ENCODE data around the gene ATP8A1. TPM values are rescaled to one million over a fixed set of nuclear protein-coding genes. Genes with fewer than 3 reads are reported as not detected.

ATP8A1 gene
- total and polyA plus RNA-seq, 2 of the 8 experiments (the other 6 are each of a cell fraction or from before 2014, with no cell fraction given), result 3.7 to 14.9 TPM

GRCh38 chr4:42706086-42706485 lies 49.2 kb upstream of the ATP8A1 start:
- Histone ChIP-seq H2AFZ (ENCODE audit: low read length) (0 out of 2 replicates have a peak overlapping the region, but pooled peaks have one; percentile 66), H2BK5ac (ENCODE audit: low read depth, low read length) (no peak overlapping the region), H3K4me2 (ENCODE audit: insufficient read depth in 1 of 2, low read depth in 2 of 2, low read length in 2 of 2) (no peak overlapping the region), H2BK120ac (replicated peaks; ENCODE audit: low read depth, low read length) (no peak overlapping the region), H3K79me2 (ENCODE audit: control insufficient read depth in 1 of 2, insufficient read depth in 2 of 2, low read length in 2 of 2) (no peaks in the 10 kb centered on the region), H3K23ac (ENCODE audit: insufficient read length) (no peak overlapping the region), H3K9me3 (ENCODE audit: insufficient read depth in 2 of 2, low read depth in 1 of 2, low read length in 1 of 2) (peaks cover 5 to 7% of the 10 kb centered on the region in 2 experiments; a peak in 2 of 4 replicates), H3K4ac (replicated peaks; ENCODE audit: insufficient read length, low read depth, low read length) (no peak overlapping the region), H4K8ac (ENCODE audit: extremely low read depth, insufficient read depth, low read length) (no peak overlapping the region), H3K4me1 (replicated peaks in 1 of 4; ENCODE audit: control insufficient read depth in 3 of 4, insufficient read depth in 4 of 4, low read length in 3 of 4) (peaks cover 0 to 14% (median 4%) of the 10 kb centered on the region in 4 experiments; a peak in 3 of 7 replicates), H2BK12ac (ENCODE audit: low read depth, low read length) (no peak overlapping the region), H4K20me1 (replicated peaks in 1 of 2; ENCODE audit: control insufficient read depth in 1 of 2, insufficient read depth in 2 of 2, low read length in 2 of 2) (no peaks in the 10 kb centered on the region), H3K27ac (ENCODE audit: low read depth, low read length) (no peak overlapping the region), H3K23me2 (ENCODE audit: low read depth, low read length) (no peaks in the 10 kb centered on the region), H3K18ac (ENCODE audit: extremely low read depth, low read length) (no peak overlapping the region), H3K79me1 (ENCODE audit: low read depth, low read length) (no peaks in the 10 kb centered on the region), H4K5ac (ENCODE audit: insufficient read length, low read depth, low read length) (no peak overlapping the region), H2AK5ac (ENCODE audit: low read depth, low read length) (no peak overlapping the region), H2BK15ac (ENCODE audit: low read length) (no peak overlapping the region), H3K56ac (replicated peaks; ENCODE audit: insufficient read length, low read depth, low read length) (no peak overlapping the region), H2BK20ac (ENCODE audit: low read length) (no peak overlapping the region), H3K4me3 (ENCODE audit: extremely low read depth in 1 of 4, insufficient read depth in 2 of 4, low read depth in 3 of 4, low read length in 4 of 4) (no peak overlapping the region), H4K91ac (replicated peaks; ENCODE audit: insufficient read length, low read length) (no peak overlapping the region), H3K27me3 (replicated peaks in 1 of 4; ENCODE audit: control insufficient read depth in 3 of 4, extremely low read depth in 1 of 4, insufficient read depth in 3 of 4, low read length in 3 of 4) (no peaks in the 10 kb centered on the region), H3K14ac (ENCODE audit: insufficient read length) (no peak overlapping the region), H3K36me3 (ENCODE audit: control insufficient read depth in 2 of 4, insufficient read depth in 4 of 4, low read length in 3 of 4) (no peaks in the 10 kb centered on the region), H3K9ac (replicated peaks in 1 of 4; ENCODE audit: extremely low read depth in 1 of 4, low read depth in 3 of 4, low read length in 3 of 4) (no peak overlapping the region)
- DNase-seq (ENCODE audit: low read depth in 1 of 2, low spot score in 2 of 2), result no peak
- 85% methylated on average over 4 of the region's 4 CpGs; no CpG with 5 or more reads in 1 of the 2 experiments for WGBS, 2 experiments (ENCODE audit: extremely low coverage in 1 of 2, insufficient coverage in 1 of 2, insufficient read length in 1 of 2, insufficient replicate concordance in 2 of 2, low coverage in 1 of 2, low lambda C conversion rate in 2 of 2, missing lambda C conversion rate in 1 of 2)
- FAIRE-seq, result no peak
- CTCF ChIA-PET (ENCODE audit: partially characterized antibody), result interaction anchor here (0.6 kb wide), 1 partner anchor 92 kb away, joined by 3 read pairs; no protein-coding TSS in a partner anchor
- POLR2A ChIA-PET (ENCODE audit: partially characterized antibody), result no interaction called here
- TF ChIP-seq CHD1 (IDR thresholded peaks at IDR 0.05; ENCODE audit: low read depth, low read length) (no peak), ATF2 (IDR thresholded peaks at IDR 0.05; ENCODE audit: low read length) (no peak), E2F6 (IDR thresholded peaks at IDR 0.05) (no peak), FOSL1 (IDR thresholded peaks at IDR 0.05; ENCODE audit: insufficient read depth, low read depth, low read length) (no peak), TBP (IDR thresholded peaks at IDR 0.05; ENCODE audit: low read depth, low read length) (no peak), BACH1 (IDR thresholded peaks at IDR 0.05; ENCODE audit: low read length) (no peak), CHD2 (IDR thresholded peaks at IDR 0.05; ENCODE audit: low read length) (no peak), CBX5 (IDR thresholded peaks at IDR 0.05; ENCODE audit: low read depth, low read length) (no peak), USF2 (IDR thresholded peaks at IDR 0.05; ENCODE audit: low read length) (no peak)
